GM23338 (cell line): Measurements from ENCODE around the gene DRC7. TPM values are rescaled to one million over a fixed set of nuclear protein-coding genes. Genes with fewer than 3 reads are reported as not detected.

Experiments
- ATAC-seq: fragments of 200-7000 bp; cut with Tn5 transposase; 3 replicates; pipeline ENCODE4 v1.9.1; 2020
- DNase-seq: peaks from one replicate; pipeline ENCODE4 v3.0.0-alpha.2; 2015; ENCODE audit warnings: low spot score
- H2AFZ ChIP-seq: fragments of 200-600 bp; sonication (generic); 2 replicates; pipeline ENCODE4 v1.8.0; 2016; ENCODE audit warnings: antibody characterized with exemption, mild to moderate bottlenecking, moderate library complexity
- H3F3A ChIP-seq: fragments of 200-600 bp; sonication (generic); replicated peaks from 2 replicates; pipeline ENCODE4 v1.8.0; 2017; ENCODE audit warnings: antibody characterized with exemption, mixed run types, low read depth
- H3K27ac ChIP-seq: fragments of 200-600 bp; sonication (generic); 2 replicates; pipeline ENCODE4 v1.6.1; 2016; ENCODE audit warnings: low read depth
- H3K27me3 ChIP-seq: fragments of 200-600 bp; sonication (generic); 2 replicates; pipeline ENCODE4 v1.8.0; 2016; ENCODE audit warnings: mild to moderate bottlenecking, mixed run types, moderate library complexity; ENCODE audit not compliant: insufficient read depth
- H3K36me3 ChIP-seq: fragments of 200-600 bp; sonication (generic); 2 replicates; pipeline ENCODE4 v1.8.0; 2016; ENCODE audit warnings: mild to moderate bottlenecking; ENCODE audit not compliant: insufficient read depth
- H3K4me1 ChIP-seq: fragments of 200-600 bp; sonication (generic); 2 replicates; pipeline ENCODE4 v1.8.0; 2016; ENCODE audit warnings: mild to moderate bottlenecking, moderate library complexity; ENCODE audit not compliant: insufficient read depth
- H3K4me2 ChIP-seq: fragments of 200-600 bp; sonication (generic); 2 replicates; pipeline ENCODE4 v1.7.1; 2017; ENCODE audit warnings: mixed run types
- H3K4me3 ChIP-seq: fragments of 200-600 bp; sonication (generic); 2 replicates; pipeline ENCODE4 v1.6.1; 2016; ENCODE audit warnings: mixed run types
- H3K79me2 ChIP-seq: fragments of 200-600 bp; sonication (generic); replicated peaks from 2 replicates; pipeline ENCODE4 v1.8.0; 2017; ENCODE audit warnings: mild to moderate bottlenecking; ENCODE audit not compliant: insufficient read depth
- H3K9me2 ChIP-seq: fragments of 200-600 bp; sonication (generic); 2 replicates; pipeline ENCODE4 v1.8.0; 2017; ENCODE audit not compliant: insufficient read depth
- H4K20me1 ChIP-seq: fragments of 200-600 bp; sonication (generic); replicated peaks from 2 replicates; pipeline ENCODE4 v1.8.0; 2017; ENCODE audit warnings: mild to moderate bottlenecking; ENCODE audit not compliant: insufficient read depth
- H3K27ac Mint-ChIP-seq: 2 replicates; pipeline ENCODE4 v1.8.0; 2020; ENCODE audit warnings: inconsistent platforms, mild to moderate bottlenecking, moderate library complexity, mixed read lengths
- H3K27me3 Mint-ChIP-seq: 3 replicates; pipeline ENCODE4 v1.8.0; 2022; ENCODE audit warnings: low read depth, mild to moderate bottlenecking, moderate library complexity, mixed read lengths, inconsistent platforms; ENCODE audit not compliant: insufficient read depth, poor library complexity
- H3K36me3 Mint-ChIP-seq: 3 replicates; pipeline ENCODE4 v1.8.0; 2021; ENCODE audit warnings: low read depth, mild to moderate bottlenecking, inconsistent platforms, moderate library complexity, mixed read lengths
- H3K4me1 Mint-ChIP-seq: 3 replicates; pipeline ENCODE4 v1.8.0; 2020; ENCODE audit warnings: mild to moderate bottlenecking, inconsistent platforms, mixed read lengths
- H3K4me3 Mint-ChIP-seq: 3 replicates; pipeline ENCODE4 v1.8.0; 2021; ENCODE audit warnings: moderate library complexity, mild to moderate bottlenecking, inconsistent platforms, mixed read lengths
- H3K9me3 Mint-ChIP-seq: 3 replicates; pipeline ENCODE4 v1.8.0; 2020; ENCODE audit warnings: moderate library complexity, mild to moderate bottlenecking, inconsistent platforms, mixed read lengths
- CREB1 ChIP-seq: fragments of 250-450 bp; sonication (Bioruptor Pico); IDR thresholded peaks from 2 replicates; pipeline ENCODE4 v1.5.0; 2020; ENCODE audit warnings: low read depth, mild to moderate bottlenecking, moderate library complexity
- EZH2 ChIP-seq: fragments of 200-600 bp; sonication (generic); IDR thresholded peaks from one replicate; pipeline ENCODE4 v1.8.0; 2017; ENCODE audit warnings: antibody characterized with exemption, mild to moderate bottlenecking, low read depth; ENCODE audit not compliant: unreplicated experiment
- EZH2phosphoT487 ChIP-seq: fragments of 200-600 bp; sonication (generic); IDR thresholded peaks from one replicate; pipeline ENCODE4 v1.8.1; 2018; ENCODE audit warnings: antibody characterized with exemption; ENCODE audit not compliant: unreplicated experiment
- JUNB ChIP-seq: IDR thresholded peaks from one replicate; pipeline ENCODE4 v1.6.1; 2016; ENCODE audit warnings: antibody characterized with exemption; ENCODE audit not compliant: unreplicated experiment
- NANOG ChIP-seq: IDR thresholded peaks from 2 replicates; pipeline ENCODE4 v1.6.1; 2016; ENCODE audit warnings: antibody characterized with exemption, borderline replicate concordance
- POLR2AphosphoS5 ChIP-seq: IDR thresholded peaks from 2 replicates; pipeline ENCODE4 v1.6.1; 2016; ENCODE audit warnings: antibody characterized with exemption, low read depth
- STAT1 ChIP-seq: IDR thresholded peaks from one replicate; pipeline ENCODE4 v1.6.1; 2016; ENCODE audit warnings: antibody characterized with exemption; ENCODE audit not compliant: unreplicated experiment
- ZNF114 ChIP-seq: fragments of 250-450 bp; sonication (Bioruptor Pico); IDR thresholded peaks from 2 replicates; pipeline ENCODE4 v1.5.0; 2020; ENCODE audit warnings: mild to moderate bottlenecking, moderate library complexity
- ZNF331 ChIP-seq: fragments of 250-450 bp; sonication (Bioruptor Pico); IDR thresholded peaks from 2 replicates; pipeline ENCODE4 v1.5.0; 2020; ENCODE audit warnings: low read depth, mild to moderate bottlenecking, moderate library complexity
- polyA plus RNA-seq: library from polyadenylated mRNA; unstranded; fragments of >200 nt; fragmentation: Nextera tagmentation; extraction: Ambion mirVana; gene quantifications from 2 replicates; pipeline ENCODE4 v1.2.1, GENCODE V29; 2016
- total RNA-seq: library from RNA; depleted of rRNA; stranded (reverse); fragments of >200 nt; shearing (Covaris generic); gene quantifications from 2 replicates; pipeline ENCODE4 v1.2.3, GENCODE V29; 2014
- TF ChIP-seq, protein P1 (sequence below): fragments of 250-450 bp; sonication (Bioruptor Pico); IDR thresholded peaks from 2 replicates; pipeline ENCODE4 v1.5.0; 2020; ENCODE audit warnings: mild to moderate bottlenecking, moderate library complexity
- TF ChIP-seq, protein P2 (sequence below): IDR thresholded peaks from one replicate; pipeline ENCODE4 v1.6.1; 2018; ENCODE audit warnings: antibody characterized with exemption; ENCODE audit not compliant: unreplicated experiment
- TF ChIP-seq, protein P3 (sequence below): IDR thresholded peaks from 2 replicates; pipeline ENCODE4 v1.6.1; 2016; ENCODE audit warnings: antibody characterized with exemption
- TF ChIP-seq, protein P4 (sequence below), 2 experiments: fragments of 200-600 bp in 1 of 2; sonication (generic) in 1 of 2; conservative IDR thresholded peaks; 2 replicates each; pipeline versions ENCODE4 v1.5.1 to v1.6.1; 2016 to 2017; ENCODE audit warnings: antibody characterized with exemption in 2 of 2, low read depth in 2 of 2, mild to moderate bottlenecking in 2 of 2, moderate library complexity in 1 of 2

Gene DRC7
- total and polyA plus RNA-seq, 2 experiments from 2014 or later = not detected

DNA sequence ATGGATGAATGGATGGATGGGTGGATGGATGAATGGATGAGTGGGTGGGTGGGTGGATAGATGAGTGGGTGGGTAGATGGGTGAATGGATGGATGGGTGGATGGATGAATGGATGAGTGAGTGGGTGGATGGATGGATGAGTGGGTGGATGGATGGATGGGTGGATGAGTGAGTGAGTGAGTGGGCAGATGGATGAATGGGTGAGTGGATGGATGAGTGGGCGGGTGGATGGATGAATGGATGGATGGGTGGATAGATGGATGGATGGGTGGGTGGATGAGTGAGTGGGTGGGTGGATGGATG is 34.5 kb downstream of the DRC7 start:
- no peaks in the 10 kb centered on the region for H3K4me1 ChIP-seq
- H3K4me2 ChIP-seq = no peak overlapping the region
- H3K36me3 ChIP-seq = no peaks in the 10 kb centered on the region
- no peak overlapping the region for H3K4me3 ChIP-seq
- no peak for ATAC-seq
- H3K27me3 ChIP-seq = no peaks in the 10 kb centered on the region
- no peaks in the 10 kb centered on the region for H4K20me1 ChIP-seq
- H3K27ac ChIP-seq = no peak overlapping the region
- H3K79me2 ChIP-seq = no peaks in the 10 kb centered on the region
- TF ChIP-seq, protein P1, sequence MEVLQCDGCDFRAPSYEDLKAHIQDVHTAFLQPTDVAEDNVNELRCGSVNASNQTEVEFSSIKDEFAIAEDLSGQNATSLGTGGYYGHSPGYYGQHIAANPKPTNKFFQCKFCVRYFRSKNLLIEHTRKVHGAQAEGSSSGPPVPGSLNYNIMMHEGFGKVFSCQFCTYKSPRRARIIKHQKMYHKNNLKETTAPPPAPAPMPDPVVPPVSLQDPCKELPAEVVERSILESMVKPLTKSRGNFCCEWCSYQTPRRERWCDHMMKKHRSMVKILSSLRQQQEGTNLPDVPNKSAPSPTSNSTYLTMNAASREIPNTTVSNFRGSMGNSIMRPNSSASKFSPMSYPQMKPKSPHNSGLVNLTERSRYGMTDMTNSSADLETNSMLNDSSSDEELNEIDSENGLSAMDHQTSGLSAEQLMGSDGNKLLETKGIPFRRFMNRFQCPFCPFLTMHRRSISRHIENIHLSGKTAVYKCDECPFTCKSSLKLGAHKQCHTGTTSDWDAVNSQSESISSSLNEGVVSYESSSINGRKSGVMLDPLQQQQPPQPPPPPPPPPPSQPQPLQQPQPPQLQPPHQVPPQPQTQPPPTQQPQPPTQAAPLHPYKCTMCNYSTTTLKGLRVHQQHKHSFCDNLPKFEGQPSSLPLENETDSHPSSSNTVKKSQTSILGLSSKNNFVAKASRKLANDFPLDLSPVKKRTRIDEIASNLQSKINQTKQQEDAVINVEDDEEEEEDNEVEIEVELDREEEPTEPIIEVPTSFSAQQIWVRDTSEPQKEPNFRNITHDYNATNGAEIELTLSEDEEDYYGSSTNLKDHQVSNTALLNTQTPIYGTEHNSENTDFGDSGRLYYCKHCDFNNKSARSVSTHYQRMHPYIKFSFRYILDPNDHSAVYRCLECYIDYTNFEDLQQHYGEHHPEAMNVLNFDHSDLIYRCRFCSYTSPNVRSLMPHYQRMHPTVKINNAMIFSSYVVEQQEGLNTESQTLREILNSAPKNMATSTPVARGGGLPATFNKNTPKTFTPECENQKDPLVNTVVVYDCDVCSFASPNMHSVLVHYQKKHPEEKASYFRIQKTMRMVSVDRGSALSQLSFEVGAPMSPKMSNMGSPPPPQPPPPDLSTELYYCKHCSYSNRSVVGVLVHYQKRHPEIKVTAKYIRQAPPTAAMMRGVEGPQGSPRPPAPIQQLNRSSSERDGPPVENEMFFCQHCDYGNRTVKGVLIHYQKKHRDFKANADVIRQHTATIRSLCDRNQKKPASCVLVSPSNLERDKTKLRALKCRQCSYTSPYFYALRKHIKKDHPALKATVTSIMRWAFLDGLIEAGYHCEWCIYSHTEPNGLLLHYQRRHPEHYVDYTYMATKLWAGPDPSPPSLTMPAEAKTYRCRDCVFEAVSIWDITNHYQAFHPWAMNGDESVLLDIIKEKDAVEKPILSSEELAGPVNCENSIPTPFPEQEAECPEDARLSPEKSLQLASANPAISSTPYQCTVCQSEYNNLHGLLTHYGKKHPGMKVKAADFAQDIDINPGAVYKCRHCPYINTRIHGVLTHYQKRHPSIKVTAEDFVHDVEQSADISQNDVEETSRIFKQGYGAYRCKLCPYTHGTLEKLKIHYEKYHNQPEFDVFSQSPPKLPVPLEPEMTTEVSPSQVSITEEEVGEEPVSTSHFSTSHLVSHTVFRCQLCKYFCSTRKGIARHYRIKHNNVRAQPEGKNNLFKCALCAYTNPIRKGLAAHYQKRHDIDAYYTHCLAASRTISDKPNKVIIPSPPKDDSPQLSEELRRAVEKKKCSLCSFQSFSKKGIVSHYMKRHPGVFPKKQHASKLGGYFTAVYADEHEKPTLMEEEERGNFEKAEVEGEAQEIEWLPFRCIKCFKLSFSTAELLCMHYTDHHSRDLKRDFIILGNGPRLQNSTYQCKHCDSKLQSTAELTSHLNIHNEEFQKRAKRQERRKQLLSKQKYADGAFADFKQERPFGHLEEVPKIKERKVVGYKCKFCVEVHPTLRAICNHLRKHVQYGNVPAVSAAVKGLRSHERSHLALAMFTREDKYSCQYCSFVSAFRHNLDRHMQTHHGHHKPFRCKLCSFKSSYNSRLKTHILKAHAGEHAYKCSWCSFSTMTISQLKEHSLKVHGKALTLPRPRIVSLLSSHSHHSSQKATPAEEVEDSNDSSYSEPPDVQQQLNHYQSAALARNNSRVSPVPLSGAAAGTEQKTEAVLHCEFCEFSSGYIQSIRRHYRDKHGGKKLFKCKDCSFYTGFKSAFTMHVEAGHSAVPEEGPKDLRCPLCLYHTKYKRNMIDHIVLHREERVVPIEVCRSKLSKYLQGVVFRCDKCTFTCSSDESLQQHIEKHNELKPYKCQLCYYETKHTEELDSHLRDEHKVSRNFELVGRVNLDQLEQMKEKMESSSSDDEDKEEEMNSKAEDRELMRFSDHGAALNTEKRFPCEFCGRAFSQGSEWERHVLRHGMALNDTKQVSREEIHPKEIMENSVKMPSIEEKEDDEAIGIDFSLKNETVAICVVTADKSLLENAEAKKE (CRISPR knock-in tag) = no peak
- TF ChIP-seq STAT1 (no peak), NANOG (no peak), ZNF114 (CRISPR knock-in tag) (no peak), EZH2 (no peak), JUNB (no peak), ZNF331 (CRISPR knock-in tag) (no peak), CREB1 (CRISPR knock-in tag) (no peak), EZH2phosphoT487 (no peak), POLR2AphosphoS5 (no peak)
- TF ChIP-seq, protein P2, sequence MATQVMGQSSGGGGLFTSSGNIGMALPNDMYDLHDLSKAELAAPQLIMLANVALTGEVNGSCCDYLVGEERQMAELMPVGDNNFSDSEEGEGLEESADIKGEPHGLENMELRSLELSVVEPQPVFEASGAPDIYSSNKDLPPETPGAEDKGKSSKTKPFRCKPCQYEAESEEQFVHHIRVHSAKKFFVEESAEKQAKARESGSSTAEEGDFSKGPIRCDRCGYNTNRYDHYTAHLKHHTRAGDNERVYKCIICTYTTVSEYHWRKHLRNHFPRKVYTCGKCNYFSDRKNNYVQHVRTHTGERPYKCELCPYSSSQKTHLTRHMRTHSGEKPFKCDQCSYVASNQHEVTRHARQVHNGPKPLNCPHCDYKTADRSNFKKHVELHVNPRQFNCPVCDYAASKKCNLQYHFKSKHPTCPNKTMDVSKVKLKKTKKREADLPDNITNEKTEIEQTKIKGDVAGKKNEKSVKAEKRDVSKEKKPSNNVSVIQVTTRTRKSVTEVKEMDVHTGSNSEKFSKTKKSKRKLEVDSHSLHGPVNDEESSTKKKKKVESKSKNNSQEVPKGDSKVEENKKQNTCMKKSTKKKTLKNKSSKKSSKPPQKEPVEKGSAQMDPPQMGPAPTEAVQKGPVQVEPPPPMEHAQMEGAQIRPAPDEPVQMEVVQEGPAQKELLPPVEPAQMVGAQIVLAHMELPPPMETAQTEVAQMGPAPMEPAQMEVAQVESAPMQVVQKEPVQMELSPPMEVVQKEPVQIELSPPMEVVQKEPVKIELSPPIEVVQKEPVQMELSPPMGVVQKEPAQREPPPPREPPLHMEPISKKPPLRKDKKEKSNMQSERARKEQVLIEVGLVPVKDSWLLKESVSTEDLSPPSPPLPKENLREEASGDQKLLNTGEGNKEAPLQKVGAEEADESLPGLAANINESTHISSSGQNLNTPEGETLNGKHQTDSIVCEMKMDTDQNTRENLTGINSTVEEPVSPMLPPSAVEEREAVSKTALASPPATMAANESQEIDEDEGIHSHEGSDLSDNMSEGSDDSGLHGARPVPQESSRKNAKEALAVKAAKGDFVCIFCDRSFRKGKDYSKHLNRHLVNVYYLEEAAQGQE = no peak
- TF ChIP-seq, protein P3, sequence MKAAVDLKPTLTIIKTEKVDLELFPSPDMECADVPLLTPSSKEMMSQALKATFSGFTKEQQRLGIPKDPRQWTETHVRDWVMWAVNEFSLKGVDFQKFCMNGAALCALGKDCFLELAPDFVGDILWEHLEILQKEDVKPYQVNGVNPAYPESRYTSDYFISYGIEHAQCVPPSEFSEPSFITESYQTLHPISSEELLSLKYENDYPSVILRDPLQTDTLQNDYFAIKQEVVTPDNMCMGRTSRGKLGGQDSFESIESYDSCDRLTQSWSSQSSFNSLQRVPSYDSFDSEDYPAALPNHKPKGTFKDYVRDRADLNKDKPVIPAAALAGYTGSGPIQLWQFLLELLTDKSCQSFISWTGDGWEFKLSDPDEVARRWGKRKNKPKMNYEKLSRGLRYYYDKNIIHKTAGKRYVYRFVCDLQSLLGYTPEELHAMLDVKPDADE = no peak
- TF ChIP-seq, protein P4, sequence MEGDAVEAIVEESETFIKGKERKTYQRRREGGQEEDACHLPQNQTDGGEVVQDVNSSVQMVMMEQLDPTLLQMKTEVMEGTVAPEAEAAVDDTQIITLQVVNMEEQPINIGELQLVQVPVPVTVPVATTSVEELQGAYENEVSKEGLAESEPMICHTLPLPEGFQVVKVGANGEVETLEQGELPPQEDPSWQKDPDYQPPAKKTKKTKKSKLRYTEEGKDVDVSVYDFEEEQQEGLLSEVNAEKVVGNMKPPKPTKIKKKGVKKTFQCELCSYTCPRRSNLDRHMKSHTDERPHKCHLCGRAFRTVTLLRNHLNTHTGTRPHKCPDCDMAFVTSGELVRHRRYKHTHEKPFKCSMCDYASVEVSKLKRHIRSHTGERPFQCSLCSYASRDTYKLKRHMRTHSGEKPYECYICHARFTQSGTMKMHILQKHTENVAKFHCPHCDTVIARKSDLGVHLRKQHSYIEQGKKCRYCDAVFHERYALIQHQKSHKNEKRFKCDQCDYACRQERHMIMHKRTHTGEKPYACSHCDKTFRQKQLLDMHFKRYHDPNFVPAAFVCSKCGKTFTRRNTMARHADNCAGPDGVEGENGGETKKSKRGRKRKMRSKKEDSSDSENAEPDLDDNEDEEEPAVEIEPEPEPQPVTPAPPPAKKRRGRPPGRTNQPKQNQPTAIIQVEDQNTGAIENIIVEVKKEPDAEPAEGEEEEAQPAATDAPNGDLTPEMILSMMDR (conservative IDR thresholded peaks at IDR 0.05; ENCODE audit: low read depth in 2 of 2) = no peak
- H2AFZ ChIP-seq = no peak overlapping the region
- Mint-ChIP-seq H3K4me3 (no peak overlapping the region), H3K9me3 (no peaks in the 10 kb centered on the region; the same call in 2 of the 3 replicates), H3K27me3 (peaks cover 4% of the 10 kb centered on the region), H3K27ac (no peak overlapping the region), H3K4me1 (no peaks in the 10 kb centered on the region), H3K36me3 (no peaks in the 10 kb centered on the region)
- no peak for DNase-seq
- H3K9me2 ChIP-seq = no peaks in the 10 kb centered on the region
- H3F3A ChIP-seq = no peaks in the 10 kb centered on the region
